DND-41 (cell line): ENCODE measurements around the gene PIK3C3.

Experiments
- ATAC-seq: fragments of 200-7000 bp; cut with Tn5 transposase; 3 replicates; pipeline ENCODE4 v1.9.1; 2021; ENCODE audit warnings: low read depth; ENCODE audit not compliant: insufficient read depth
- DNase-seq: peaks from one replicate; pipeline ENCODE4 v3.0.0-alpha.2; 2020
- H2AFZ ChIP-seq: 2 replicates; pipeline ENCODE4 v1.6.0; 2012; ENCODE audit warnings: low read depth, low read length
- H3K27ac ChIP-seq: 2 replicates; pipeline ENCODE4 v1.5.1; 2012; ENCODE audit warnings: low read length, inconsistent platforms
- H3K27me3 ChIP-seq: fragments of 200-600 bp; sonication (generic); 2 replicates; pipeline ENCODE4 v1.6.0; 2012; ENCODE audit warnings: low read length, mild to moderate bottlenecking, inconsistent platforms; ENCODE audit not compliant: insufficient read depth, poor library complexity
- H3K36me3 ChIP-seq: 2 replicates; pipeline ENCODE4 v1.5.1; 2012; ENCODE audit warnings: low read length, inconsistent platforms; ENCODE audit not compliant: insufficient read depth
- H3K4me1 ChIP-seq: 2 replicates; pipeline ENCODE4 v1.5.1; 2012; ENCODE audit warnings: mild to moderate bottlenecking, low read length; ENCODE audit not compliant: insufficient read depth
- H3K4me2 ChIP-seq: 2 replicates; pipeline ENCODE4 v1.6.0; 2012; ENCODE audit warnings: mild to moderate bottlenecking, moderate library complexity, low read length, inconsistent platforms; ENCODE audit not compliant: insufficient read depth
- H3K4me3 ChIP-seq, 2 experiments: fragments of 200-600 bp in 1 of 2; shearing (Covaris generic) in 1 of 2; 2 replicates each; pipeline ENCODE4 v1.5.1; 2012 to 2016; ENCODE audit warnings: inconsistent platforms in 2 of 2, low read length in 2 of 2, mild to moderate bottlenecking in 2 of 2, low read depth in 1 of 2, moderate library complexity in 1 of 2
- H3K79me2 ChIP-seq: 2 replicates; pipeline ENCODE4 v1.6.0; 2012; ENCODE audit warnings: low read length, inconsistent platforms; ENCODE audit not compliant: insufficient read depth
- H3K9ac ChIP-seq: 2 replicates; pipeline ENCODE4 v1.6.0; 2012; ENCODE audit warnings: low read depth, mild to moderate bottlenecking, inconsistent platforms, low read length, moderate library complexity
- H3K9me3 ChIP-seq: 2 replicates; pipeline ENCODE4 v1.5.1; 2012; ENCODE audit warnings: low read length, moderate library complexity, mild to moderate bottlenecking, inconsistent platforms; ENCODE audit not compliant: insufficient read depth, severe bottlenecking
- H4K20me1 ChIP-seq: 2 replicates; pipeline ENCODE4 v1.6.0; 2012; ENCODE audit warnings: low read length; ENCODE audit not compliant: insufficient read depth
- EZH2 ChIP-seq: IDR thresholded peaks from 3 replicates; pipeline ENCODE4 v1.6.1; 2012; ENCODE audit warnings: borderline replicate concordance, low read depth, mild to moderate bottlenecking, moderate library complexity, low read length, inconsistent platforms; ENCODE audit not compliant: severe bottlenecking
- TF ChIP-seq, protein P1 (sequence below): IDR thresholded peaks from 2 replicates; pipeline ENCODE4 v1.5.1; 2012; ENCODE audit warnings: borderline replicate concordance, low read length, moderate library complexity, mild to moderate bottlenecking; ENCODE audit not compliant: poor library complexity, severe bottlenecking; ENCODE audit errors: extremely low read depth

The PIK3C3 gene

DNA sequence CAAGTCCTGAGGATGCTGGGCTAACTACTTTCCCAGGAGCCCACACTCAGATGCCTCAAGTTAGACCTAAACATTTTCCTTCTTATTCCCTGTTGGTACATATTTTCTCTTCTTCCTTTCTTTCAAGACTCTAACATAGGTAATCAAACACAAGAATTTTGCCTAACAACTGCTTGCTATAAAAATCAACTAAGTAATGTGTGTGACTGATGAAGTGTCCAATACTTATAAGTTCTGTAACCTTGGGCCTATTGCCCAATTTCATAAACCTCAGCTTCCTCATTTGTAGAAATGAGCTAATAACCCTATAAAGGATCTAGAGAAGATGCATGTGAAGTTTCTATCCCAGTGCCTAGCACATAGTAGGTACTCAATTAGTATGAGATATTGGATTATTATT lies 31.6 kb upstream of the PIK3C3 start:
- TF ChIP-seq, protein P1, sequence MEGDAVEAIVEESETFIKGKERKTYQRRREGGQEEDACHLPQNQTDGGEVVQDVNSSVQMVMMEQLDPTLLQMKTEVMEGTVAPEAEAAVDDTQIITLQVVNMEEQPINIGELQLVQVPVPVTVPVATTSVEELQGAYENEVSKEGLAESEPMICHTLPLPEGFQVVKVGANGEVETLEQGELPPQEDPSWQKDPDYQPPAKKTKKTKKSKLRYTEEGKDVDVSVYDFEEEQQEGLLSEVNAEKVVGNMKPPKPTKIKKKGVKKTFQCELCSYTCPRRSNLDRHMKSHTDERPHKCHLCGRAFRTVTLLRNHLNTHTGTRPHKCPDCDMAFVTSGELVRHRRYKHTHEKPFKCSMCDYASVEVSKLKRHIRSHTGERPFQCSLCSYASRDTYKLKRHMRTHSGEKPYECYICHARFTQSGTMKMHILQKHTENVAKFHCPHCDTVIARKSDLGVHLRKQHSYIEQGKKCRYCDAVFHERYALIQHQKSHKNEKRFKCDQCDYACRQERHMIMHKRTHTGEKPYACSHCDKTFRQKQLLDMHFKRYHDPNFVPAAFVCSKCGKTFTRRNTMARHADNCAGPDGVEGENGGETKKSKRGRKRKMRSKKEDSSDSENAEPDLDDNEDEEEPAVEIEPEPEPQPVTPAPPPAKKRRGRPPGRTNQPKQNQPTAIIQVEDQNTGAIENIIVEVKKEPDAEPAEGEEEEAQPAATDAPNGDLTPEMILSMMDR = no peak
- no peak for TF ChIP-seq EZH2
- H4K20me1 ChIP-seq = no peaks in the 10 kb centered on the region
- no peak overlapping the region for H3K4me2 ChIP-seq
- no peaks in the 10 kb centered on the region for H3K79me2 ChIP-seq
- H3K27me3 ChIP-seq = no peaks in the 10 kb centered on the region
- H3K36me3 ChIP-seq = no peaks in the 10 kb centered on the region
- no peak for DNase-seq
- H3K9me3 ChIP-seq = no peaks in the 10 kb centered on the region
- no peak overlapping the region for H3K9ac ChIP-seq
- H2AFZ ChIP-seq = no peak overlapping the region
- no peak for ATAC-seq
- H3K4me3 ChIP-seq = no peak overlapping the region
- H3K4me1 ChIP-seq = no peaks in the 10 kb centered on the region
- H3K27ac ChIP-seq = no peak overlapping the region

DNA sequence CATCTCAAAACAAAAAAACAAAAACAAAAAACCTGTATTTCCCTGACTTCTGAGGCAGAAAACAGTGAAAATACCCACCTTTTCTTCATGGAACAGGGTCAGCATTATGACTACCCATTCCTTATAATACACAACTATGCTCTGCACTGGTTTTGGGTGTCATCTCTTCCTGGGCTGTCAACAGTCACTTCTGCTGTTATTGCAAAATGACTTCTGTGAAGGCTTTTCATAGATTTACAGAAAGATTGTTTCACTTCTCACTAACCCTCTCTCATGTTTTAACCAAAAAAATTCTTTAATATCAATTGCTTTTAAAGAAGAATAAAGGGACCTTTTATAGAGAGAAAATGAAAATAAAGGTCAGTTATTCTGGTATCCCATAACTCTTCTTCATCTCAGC lies 26.5 kb upstream of the PIK3C3 start:
- Histone ChIP-seq H3K27ac (no peak overlapping the region), H2AFZ (no peak overlapping the region), H3K9me3 (no peaks in the 10 kb centered on the region), H3K4me3 (no peak overlapping the region), H3K4me2 (no peak overlapping the region), H4K20me1 (no peaks in the 10 kb centered on the region), H3K9ac (no peak overlapping the region), H3K27me3 (no peaks in the 10 kb centered on the region), H3K4me1 (no peaks in the 10 kb centered on the region), H3K36me3 (no peaks in the 10 kb centered on the region), H3K79me2 (no peaks in the 10 kb centered on the region)
- DNase-seq = no peak
- no peak for TF ChIP-seq EZH2
- TF ChIP-seq, protein P1 = no peak
- no peak for ATAC-seq

DNA sequence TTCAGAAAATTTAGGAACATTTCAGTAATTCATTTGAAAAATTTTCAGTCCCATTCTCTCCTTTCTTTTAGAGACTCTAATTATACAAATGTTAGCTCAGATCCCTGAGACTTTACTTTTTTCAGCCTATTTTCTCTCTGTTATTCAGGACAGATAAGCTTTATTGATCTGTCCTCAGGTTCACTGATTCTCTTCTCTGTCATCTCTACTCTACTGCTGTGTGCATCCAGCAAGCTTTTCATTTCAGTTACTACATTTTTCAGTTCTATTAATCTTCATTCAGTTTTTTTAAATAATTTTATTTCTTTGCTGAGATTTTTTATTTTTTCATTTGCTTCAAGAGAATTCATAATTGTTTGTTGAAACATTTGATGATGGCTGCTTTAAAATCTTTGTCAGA lies 22.1 kb upstream of the PIK3C3 start:
- no peak for TF ChIP-seq EZH2
- TF ChIP-seq, protein P1 = no peak
- Histone ChIP-seq H2AFZ (no peak overlapping the region), H3K4me2 (no peak overlapping the region), H3K79me2 (no peaks in the 10 kb centered on the region), H3K9me3 (no peaks in the 10 kb centered on the region), H3K36me3 (no peaks in the 10 kb centered on the region), H3K27ac (no peak overlapping the region), H3K27me3 (no peaks in the 10 kb centered on the region), H3K4me3 (no peak overlapping the region), H4K20me1 (no peaks in the 10 kb centered on the region), H3K4me1 (no peaks in the 10 kb centered on the region), H3K9ac (no peak overlapping the region)
- ATAC-seq (no peak), DNase-seq (no peak)

DNA sequence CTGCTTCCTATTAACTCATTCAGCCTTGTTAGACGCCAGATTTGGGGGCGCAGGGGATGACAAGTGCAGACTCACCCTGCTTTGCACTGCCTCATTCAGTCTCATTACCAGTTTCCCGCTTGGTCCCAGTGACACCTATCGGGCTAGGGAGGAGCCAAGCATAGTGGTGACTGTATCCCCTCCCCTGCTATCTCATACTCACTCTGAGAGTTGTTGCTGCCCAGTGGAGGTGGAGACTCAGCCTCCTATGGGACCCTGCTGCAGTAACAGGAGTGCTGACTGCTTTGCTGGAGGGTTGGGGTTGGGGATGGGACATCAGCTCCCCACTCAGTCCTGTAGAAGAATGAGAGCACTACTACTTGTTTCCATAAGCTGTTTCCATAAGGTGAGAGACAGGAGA lies 21.3 kb upstream of the PIK3C3 start:
- no peak for ATAC-seq
- Histone ChIP-seq H2AFZ (no peak overlapping the region), H3K4me3 (no peak overlapping the region), H3K9ac (no peak overlapping the region), H4K20me1 (no peaks in the 10 kb centered on the region), H3K4me1 (no peaks in the 10 kb centered on the region), H3K36me3 (no peaks in the 10 kb centered on the region), H3K9me3 (no peaks in the 10 kb centered on the region), H3K27ac (no peak overlapping the region), H3K4me2 (no peak overlapping the region), H3K27me3 (no peaks in the 10 kb centered on the region), H3K79me2 (no peaks in the 10 kb centered on the region)
- no peak for TF ChIP-seq EZH2
- TF ChIP-seq, protein P1 = no peak
- DNase-seq = no peak
